DMS53 (cell line): ENCODE measurements around the gene CCT8.

ENCODE experiments used
- DNase-seq: peaks from one replicate; lab custom pipeline; 2025; lab: John Stamatoyannopoulos, UW

CCT8 gene, protein sequence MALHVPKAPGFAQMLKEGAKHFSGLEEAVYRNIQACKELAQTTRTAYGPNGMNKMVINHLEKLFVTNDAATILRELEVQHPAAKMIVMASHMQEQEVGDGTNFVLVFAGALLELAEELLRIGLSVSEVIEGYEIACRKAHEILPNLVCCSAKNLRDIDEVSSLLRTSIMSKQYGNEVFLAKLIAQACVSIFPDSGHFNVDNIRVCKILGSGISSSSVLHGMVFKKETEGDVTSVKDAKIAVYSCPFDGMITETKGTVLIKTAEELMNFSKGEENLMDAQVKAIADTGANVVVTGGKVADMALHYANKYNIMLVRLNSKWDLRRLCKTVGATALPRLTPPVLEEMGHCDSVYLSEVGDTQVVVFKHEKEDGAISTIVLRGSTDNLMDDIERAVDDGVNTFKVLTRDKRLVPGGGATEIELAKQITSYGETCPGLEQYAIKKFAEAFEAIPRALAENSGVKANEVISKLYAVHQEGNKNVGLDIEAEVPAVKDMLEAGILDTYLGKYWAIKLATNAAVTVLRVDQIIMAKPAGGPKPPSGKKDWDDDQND

DNA sequence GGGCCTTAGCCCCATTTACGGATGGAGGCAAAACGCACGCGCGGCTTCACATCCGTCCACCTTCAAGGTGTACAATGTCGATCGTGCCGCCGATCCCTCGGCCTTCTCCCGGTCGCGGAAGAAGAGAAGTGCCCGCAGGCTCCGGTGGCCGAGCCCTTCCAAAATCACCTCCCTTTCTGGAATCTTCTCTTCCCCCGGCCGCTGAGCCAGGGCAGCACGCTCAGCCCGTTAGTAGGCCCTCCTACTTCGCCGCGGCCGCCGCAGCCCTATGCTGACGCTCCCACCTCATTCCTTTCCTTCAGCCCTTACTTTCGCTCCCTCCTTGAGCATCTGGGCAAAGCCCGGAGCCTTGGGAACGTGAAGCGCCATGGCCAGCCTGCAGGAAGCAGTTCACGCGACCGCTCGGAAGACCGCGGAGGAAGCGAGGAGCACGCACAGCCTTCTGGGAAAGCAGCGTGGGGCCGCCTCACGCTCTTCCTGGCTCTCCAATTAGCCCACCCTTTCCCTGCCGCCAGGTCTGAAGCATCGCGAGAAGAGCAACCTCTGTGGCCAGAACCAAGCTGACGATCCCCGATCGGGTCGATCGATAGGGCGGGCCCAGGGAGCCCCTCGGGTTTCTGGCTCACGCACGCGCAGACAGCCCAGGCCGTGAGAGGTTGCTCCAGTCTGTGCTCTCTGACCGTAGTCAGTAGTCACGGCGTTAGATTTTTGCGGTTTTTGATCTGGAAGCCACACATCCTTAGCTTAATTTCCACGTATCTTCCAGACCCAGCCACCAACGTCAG is at the start of gene CCT8:
Gene CCT8 (minus strand): TSS at position 427 of the 785 bp plus-strand sequence. CDS start 58 bp downstream, at position 369.
- DNase-seq, result peak; percentile 99

DNA sequence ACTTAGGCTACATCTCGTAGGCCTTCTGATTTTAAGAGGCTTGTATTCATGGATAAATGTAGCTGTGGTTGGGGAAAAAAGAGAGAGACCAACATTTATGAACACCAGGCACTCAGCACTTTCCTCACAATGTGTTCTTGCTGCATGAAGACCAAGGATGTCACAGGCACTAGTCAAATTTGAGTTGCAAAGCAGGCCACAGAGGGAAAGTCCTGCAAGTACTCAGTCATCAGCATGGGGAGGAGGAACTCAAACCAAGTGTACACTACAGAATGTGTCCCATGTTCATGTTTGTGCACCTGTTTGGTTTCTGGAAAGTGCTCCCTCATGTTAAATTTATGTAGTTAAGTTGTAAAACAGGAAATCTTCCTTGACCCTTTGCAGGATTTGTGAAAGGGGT is 48.3 kb upstream of the CCT8 start:
- DNase-seq, result no peak

DNA sequence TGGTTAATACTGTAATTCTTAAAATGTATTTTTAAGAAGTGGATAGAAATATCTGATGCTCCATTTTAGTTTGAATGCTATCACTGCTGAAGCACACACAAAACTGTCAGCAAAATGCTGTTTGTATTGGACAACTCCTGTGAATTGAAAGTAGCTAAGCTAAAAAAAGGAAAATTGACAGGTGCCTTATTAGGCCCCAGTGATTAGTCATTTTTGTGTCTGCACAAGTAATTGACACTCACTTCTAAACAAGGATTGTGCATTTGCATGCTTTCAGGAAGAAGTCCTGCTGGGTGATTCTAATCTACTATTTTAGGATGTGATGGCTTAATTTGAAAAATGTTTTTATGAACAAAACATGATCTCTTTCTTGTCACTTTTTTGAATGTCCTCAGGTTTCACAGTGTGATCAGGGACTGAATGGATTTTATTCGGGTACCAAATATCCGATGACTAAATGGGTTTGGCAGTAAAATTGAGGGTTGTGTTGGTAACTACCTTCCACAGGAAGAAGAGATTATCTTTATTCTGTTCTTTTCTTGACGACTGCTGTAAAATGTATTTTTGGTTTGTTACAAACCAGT is 44.0 kb upstream of the CCT8 start:
- DNase-seq, result no peak

DNA sequence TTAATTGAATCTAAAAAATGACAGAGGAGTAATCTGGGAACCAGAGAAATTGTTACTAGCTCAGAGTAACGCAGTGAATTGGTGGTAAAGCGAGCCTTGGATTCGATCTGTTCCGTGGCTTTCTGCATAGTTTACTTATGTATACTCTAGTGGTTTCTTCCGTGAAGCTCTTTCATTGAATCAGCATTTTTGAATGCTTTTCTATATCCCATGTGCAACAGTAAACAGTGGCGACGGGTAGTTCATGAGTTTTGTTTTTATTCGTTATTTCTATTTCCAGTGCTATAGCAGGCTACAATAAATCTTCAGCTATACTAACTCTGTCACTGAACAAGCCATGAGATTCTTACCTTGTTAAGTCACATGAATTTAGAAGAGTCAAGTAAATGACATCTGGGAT is 42.5 kb upstream of the CCT8 start:
- no peak for DNase-seq

DNA sequence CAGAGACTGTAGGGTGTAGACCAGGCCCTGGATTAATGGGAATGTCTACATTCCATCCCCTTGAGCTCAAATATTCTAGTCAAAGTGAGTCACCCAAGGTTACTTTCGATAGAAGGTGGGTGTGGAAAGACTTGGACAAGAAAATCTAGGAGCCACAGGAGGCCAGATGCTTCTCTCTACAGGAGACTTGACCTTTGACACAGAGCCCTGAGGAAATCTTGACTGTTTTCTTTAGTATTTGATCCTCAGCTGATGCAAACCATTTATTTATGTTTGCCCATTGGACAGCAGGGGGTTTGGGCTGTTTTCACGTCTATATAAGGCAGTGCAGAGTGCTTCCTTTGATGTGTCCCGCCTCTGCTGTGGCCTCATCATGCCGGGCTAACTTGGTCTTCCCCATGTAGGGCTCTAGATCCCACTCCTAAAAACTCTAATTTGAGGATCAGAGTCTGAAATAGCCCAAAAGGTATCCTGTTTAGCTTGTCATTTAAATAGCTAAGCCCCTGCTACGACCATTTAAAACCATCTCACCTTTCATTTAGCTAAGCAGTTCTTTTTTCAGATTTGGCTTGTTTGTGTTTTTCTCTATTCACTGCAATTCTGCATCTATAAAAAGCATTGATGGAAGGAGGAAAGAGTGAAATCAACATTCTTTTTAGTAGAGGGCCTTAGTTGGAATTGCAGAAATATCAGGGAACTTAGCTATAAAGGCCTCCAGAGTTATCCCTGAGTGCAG is 41.5 kb upstream of the CCT8 start:
- DNase-seq, result no peak

DNA sequence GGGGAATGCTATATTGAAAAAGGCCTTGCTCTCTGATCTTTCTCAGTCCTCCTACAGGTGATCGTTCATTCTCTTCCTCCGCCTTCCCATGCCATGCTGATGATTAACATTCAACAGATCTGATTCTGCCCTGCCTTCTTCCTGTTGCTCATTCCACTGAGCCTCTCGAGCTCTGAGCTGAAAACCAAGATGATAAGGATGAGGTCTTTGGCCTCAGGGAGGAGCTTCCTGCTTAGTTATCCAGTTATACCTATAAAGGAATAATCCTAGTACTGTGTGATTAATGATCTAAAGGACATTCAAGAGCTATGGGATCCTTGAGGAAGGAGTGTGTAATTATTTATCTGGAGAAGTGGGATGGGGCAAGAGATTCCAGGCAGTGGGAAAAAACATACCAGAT is 31.8 kb upstream of the CCT8 start:
- DNase-seq, result no peak

DNA sequence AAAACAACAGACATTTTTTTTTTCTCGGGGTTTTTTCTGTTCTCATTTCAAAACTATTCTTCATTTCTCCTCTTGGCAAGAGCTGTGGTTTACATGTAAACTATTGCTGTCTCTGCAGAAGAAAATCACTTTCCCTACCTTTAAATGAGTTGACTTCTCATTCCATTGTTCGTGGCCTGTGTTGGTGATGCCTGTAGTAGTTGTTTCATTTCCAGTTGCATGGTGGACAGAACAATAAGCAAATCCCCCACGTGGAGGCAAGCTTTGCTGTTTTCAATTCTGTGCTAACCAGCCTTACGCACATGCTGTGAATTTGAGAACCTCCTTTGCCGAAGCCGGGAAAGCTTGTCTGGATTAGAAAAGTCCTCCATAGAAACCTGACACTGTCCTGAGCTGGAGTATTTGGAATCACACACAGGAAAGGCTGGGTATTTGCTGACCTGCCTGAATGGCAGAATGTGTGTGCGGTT is 30.8 kb upstream of the CCT8 start:
- DNase-seq, result no peak

DNA sequence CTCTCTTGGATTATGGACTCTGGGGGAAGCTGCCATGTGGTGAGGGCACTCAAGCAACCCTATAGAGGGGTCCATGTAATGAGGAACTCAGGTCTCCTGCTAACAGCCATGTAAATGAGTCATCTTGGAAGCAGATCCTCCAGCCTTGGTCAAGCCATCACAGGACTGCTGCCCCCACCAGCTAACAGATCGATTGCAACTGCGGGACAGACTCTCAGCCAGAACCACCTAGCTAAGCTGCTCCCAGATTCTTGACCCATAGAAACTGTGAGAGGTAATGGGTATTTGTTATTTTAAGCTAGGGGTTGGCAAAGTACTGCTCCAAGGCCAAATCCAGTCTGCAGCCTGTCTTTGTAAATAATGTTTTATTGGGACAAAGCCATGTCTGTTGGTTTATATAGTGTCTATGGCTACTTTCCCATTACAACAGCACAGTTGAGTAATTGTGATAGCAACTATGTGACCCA is 29.4 kb upstream of the CCT8 start:
- no peak for DNase-seq

DNA sequence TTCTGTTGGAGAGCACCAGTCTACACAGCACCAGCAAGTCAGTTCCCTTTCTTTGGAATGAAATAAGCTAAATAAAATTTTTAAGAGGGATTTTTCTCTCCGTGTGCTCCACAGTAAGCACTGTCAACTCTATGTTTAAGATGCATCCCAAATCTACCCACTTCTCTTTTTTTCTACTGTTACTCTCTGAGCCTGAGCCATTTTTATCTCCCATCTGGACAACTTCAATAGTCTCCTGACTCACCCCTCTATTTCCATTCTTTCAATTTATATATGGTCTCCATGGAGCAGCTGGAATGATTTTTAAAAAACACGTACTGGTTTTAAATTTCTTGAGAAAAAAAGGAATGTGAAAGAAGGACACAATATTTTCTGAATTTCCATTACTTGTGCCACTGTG is 24.7 kb upstream of the CCT8 start:
- no peak for DNase-seq

DNA sequence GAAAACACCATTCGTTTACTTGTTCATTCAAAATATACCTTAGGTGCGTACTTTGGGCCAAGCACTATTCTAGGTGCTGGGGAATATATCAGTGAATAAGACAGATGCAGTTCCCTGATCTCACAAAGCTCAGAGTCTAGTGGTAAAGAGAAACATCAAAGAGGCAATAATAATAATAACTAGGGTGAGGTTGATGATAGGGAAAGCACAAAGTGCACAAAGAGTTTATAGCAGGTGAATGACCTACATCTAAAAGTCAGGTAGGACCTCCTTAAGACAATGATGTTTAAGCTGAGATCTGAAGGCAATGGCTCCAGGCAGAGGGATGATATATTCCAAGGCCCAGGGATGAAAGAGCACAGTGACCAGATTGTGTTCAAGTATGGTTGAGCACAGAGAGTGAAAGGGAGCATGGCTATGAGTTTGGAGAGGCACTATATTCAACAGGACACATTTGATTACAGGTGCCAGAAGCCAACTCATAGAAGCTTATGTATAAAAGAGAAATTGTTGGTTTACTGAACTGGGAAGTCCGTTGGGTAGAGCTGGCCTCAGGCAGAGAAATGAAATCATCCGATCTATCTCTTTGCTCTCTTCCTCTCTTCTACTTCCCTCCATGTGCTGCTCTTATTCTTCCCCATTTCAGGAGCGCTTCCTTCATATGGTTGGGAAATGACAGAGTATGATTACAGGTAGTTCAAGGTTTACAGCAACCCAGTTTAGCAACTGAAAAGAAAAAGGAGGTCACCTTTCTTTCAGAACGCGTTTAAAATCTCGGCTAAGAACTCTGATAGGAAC is 23.0 kb upstream of the CCT8 start:
- no peak for DNase-seq

DNA sequence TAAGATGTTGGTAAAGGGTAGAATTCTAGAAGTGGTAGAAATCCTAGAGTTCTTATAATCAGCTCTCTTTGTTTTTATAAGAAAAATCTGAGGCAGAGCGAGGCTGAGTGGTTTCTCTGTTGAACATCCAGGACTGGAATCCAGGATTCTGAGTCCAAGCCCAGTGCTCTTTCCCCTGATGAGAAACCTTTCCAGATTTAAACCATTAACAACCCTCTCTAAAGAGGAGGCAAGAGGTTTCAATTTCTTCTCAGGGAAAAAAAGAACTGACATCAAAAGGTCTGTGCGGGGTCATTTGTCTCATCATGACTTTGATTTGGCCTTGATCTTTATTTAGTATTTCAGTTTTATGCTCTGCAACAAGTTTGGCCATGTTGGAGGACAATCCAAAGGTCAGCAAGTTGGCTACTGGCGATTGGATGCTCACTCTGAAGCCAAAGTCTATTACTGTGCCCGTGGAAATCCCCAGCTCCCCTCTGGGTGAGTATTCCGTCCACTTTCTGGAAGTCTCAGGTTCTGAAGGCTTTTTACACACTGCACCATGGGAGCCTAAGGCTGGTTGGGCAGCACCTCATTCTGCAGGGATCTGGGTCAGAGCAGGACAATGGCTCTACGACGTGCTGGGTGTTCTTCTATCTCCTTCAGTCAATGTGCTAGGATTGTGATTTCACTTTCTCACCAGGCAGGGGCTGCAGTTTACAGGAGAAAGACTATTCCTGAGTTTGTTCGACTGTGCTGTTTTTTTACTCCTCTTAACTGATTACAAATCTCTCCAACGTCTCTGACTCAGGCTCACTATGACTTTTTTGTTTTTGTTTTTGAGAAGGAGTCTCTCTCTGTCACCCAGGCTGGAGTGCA is 18.9 kb upstream of the CCT8 start:
- DNase-seq, result no peak

DNA sequence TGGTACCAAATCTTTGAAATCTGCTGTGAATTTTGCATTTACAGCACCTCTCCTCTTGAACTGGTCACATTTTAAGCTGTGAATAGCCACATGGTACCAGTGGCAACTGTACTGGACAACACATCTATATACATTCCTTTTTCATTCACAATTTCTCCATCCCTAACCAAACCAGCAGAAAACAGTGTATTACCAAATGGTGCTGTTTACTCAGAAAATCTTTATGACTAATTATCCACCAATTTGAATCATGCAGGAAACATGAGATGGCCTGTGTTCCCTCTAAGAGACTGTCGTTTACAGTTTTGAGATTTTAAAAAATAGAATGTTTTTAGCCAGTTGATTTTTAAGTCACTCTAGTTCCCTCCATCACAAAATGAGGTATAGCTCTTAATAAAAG is 17.6 kb upstream of the CCT8 start:
- no peak for DNase-seq

DNA sequence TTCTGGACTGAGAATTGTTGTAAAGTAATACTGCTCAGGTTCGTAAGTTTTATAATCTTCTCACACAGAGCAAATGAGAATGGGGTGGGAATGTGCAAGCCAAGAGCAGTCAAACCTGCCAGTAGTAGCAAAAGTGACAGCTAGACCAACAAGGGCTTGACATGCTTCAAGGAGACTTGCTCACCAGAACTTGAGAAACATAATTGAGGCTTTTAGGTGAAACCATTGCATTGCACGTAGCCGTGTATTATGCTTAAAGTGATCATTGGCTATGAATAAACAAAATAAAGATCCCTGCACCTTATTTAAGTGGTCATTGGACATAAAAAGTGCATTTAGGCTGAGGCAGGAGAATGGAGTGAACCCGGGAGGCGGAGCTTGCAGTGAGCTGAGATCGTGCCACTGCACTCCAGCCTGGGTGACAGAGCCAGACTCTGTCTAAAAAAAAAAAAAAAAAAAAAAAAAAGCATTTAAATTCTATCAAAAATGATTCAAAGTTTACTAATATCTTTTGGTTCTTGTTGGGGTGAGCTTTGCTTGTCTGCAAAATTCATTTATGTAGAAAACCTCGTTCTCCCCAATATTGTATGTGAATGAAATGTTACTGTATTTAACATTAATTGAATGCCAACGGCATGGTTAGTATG is 11.8 kb upstream of the CCT8 start:
- DNase-seq, result no peak

DNA sequence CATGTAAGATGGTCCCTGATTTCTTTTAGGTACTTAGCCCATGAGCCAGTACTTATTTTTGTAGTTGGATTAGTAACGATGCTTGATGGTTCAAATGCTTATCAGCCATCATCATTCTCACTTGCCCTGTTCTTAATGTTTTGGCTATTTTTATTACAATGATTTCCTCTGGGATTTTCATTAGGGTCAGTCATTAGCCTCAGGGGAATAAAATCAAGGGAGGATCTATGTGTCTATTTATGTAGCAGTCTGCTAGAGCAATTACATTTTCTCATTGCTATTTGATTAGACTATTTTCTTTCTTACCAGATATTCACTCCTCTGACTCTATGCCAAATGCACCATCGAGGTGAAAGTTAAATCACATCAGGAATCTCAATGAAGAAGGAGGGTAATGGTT is 10.9 kb upstream of the CCT8 start:
- DNase-seq, result no peak

DNA sequence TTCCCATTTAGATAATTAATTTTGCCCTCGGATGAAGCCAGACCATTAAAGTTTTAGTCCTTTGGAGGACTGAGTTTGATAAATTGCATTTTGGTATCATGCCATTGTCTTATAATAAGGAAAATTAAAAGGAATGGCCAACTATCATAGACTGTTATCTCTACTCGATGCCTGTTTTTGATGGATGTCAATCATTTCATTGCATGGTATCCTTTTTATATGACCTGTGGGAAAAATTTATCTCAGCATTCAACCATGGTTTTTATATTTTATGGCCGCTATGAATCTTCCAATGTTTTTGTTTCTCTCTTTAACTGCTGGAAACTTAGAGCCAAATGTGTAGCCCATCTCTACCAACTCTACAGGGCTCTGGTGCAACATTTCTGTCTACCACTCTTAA is 9.9 kb upstream of the CCT8 start:
- no peak for DNase-seq

DNA sequence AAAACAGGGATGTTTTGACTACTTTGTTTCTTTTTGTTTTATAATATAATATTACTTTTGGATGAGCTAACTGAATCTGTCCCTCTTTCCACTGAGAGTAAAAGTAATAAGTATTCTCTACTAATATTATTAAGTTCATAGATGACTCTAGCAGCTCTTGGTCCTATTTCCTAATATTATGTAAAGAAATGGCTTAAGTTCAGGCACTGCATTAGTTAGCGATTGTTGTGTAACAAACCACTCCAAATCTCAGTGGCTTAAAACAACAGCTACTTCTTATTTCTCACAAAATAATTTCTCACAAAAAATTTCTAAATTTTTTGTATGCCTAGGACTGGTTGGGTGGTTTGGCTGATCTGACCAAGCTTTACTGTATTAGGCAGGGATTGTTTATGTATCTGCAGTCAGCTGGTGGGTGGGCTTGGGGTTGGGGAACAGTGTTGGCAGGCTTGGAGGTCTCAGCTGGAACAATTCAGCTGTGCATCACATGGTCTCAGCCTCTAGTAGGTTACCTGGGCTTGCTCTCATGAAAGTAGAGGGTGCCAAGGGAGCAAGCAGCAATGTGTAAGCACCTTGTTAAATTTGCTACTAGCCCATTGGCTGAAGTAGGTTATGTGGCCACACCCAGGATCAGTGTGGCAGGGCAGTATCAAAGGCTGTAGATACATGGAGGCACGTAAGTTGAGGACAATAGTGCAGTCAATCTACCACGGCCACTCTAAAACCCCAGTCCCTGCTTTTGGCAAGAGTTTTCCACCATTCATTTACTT is 8.8 kb upstream of the CCT8 start:
- no peak for DNase-seq

DNA sequence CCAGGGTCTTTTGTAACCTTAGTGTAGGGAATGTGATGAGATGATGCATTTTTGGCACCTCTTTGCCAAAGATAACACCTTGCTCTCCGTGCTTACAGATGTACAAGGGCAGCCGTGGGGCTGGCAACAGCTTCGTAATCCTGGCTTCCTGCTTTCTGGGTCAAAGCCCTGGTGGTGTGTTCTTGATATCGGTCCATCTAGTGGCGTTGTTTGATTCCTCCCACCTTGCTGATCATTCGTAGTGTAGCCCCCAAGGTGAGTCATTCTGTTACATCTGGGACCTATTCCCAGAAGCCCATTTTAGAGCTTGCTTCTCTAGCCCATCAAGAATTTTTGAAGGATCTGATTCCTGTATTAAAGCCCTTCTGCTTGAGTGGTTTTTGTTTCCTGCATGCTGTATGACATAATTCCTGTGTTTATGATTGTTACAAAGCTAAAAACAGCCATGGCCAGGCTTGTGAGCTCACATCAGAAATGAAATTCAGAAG is 7.0 kb upstream of the CCT8 start:
- DNase-seq, result no peak
